Measurements from ENCODE around the gene ODAD3. TPM values are rescaled to one million over a fixed set of nuclear protein-coding genes. Genes with fewer than 3 reads are reported as not detected.

ODAD3 gene
- total and polyA plus RNA-seq, 4 donors, result 0.49 to 2.6 (median 1.6) TPM

- no peaks in the 10 kb centered on the region for H3K27me3 ChIP-seq (ENCODE audit: control insufficient read depth in 1 of 2, insufficient read depth in 2 of 2, low read length in 1 of 2)
- 51 to 54% methylated on average over 10 of the region's 10 CpGs for WGBS, 2 donors
- intact Hi-C loops (cut with DNase I), result no loop called here
- no peak for DNase-seq
- H3K4me3 ChIP-seq (ENCODE audit: low read length in 2 of 2), result no peak overlapping the region
- no peaks in the 10 kb centered on the region for H3K36me3 ChIP-seq (ENCODE audit: control insufficient read depth in 1 of 2, insufficient read depth in 2 of 2, low read length in 1 of 2)
- no peak for ATAC-seq (ENCODE audit: low FRiP score)
- H3K27ac ChIP-seq (ENCODE audit: low read depth in 1 of 2, low read length in 2 of 2), result no peak overlapping the region
- H3K4me1 ChIP-seq (ENCODE audit: control insufficient read depth in 1 of 2, insufficient read depth in 2 of 2, low read length in 2 of 2), result peaks cover 2 to 4% of the 10 kb centered on the region in 2 donors
- H3K9me3 ChIP-seq (ENCODE audit: control insufficient read depth, low read length), result no peaks in the 10 kb centered on the region
Observed at GRCh38 chr19:11373166-11373884, 61.6 kb downstream of the ODAD3 start.

- intact Hi-C loops (cut with DNase I), result no loop called here
- H3K27me3 ChIP-seq (ENCODE audit: control insufficient read depth in 1 of 2, insufficient read depth in 2 of 2, low read length in 1 of 2), result no peaks in the 10 kb centered on the region
- no peaks in the 10 kb centered on the region for H3K4me1 ChIP-seq (ENCODE audit: control insufficient read depth in 1 of 2, insufficient read depth in 2 of 2, low read length in 2 of 2)
- DNase-seq (no peak), ATAC-seq (ENCODE audit: low FRiP score) (no peak)
- no peak overlapping the region for H3K27ac ChIP-seq (ENCODE audit: low read depth in 1 of 2, low read length in 2 of 2)
- H3K4me3 ChIP-seq (ENCODE audit: low read length in 2 of 2), result no peak overlapping the region
- H3K36me3 ChIP-seq (ENCODE audit: control insufficient read depth in 1 of 2, insufficient read depth in 2 of 2, low read length in 1 of 2), result no peaks in the 10 kb centered on the region
- WGBS, 2 donors, result 91 to 96% methylated on average over 2 of the region's 2 CpGs
- H3K9me3 ChIP-seq (ENCODE audit: control insufficient read depth, low read length), result no peaks in the 10 kb centered on the region
Observed at GRCh38 chr19:11370744-11371143, 64.2 kb downstream of the ODAD3 start.

Other genes starting within 250 kb of the ODAD3 start
- gene KANK2, start 237.6 kb downstream of the ODAD3 start, total RNA-seq, result 100 to 1,000 TPM; 316 to 379 TPM
- 100 to 1,000 TPM; 269 to 282 TPM for gene KANK2, start 237.6 kb downstream of the ODAD3 start, polyA plus RNA-seq
- gene ANGPTL8, start 195.5 kb downstream of the ODAD3 start, total RNA-seq, result not detected
- 10 to 100 TPM in 1 of 2 donors, not detected in 1; 11.8 TPM for gene ANGPTL8, start 195.5 kb downstream of the ODAD3 start, polyA plus RNA-seq
- gene DOCK6, start 172.6 kb downstream of the ODAD3 start, total RNA-seq, result 100 to 1,000 TPM in 1 of 2 donors, 10 to 100 TPM in 1; 73.1 to 109 TPM
- 10 to 100 TPM; 12.8 to 71.8 TPM for gene DOCK6, start 172.6 kb downstream of the ODAD3 start, polyA plus RNA-seq
- gene TSPAN16, start 139.0 kb downstream of the ODAD3 start, total RNA-seq, result not detected
- not detected for gene TSPAN16, start 139.0 kb downstream of the ODAD3 start, polyA plus RNA-seq
- gene RAB3D, start 95.5 kb downstream of the ODAD3 start, total RNA-seq, result 10 to 100 TPM; 26.7 to 32.7 TPM
- 1 to 10 TPM; 3.0 to 7.1 TPM for gene RAB3D, start 95.5 kb downstream of the ODAD3 start, polyA plus RNA-seq
- gene TMEM205, start 88.9 kb downstream of the ODAD3 start, total RNA-seq, result 10 to 100 TPM; 36.2 to 50.7 TPM
- gene TMEM205, start 88.9 kb downstream of the ODAD3 start, polyA plus RNA-seq, result 100 to 1,000 TPM in 1 of 2 donors, 10 to 100 TPM in 1; 25.5 to 119 TPM
- 10 to 100 TPM; 18.0 to 44.4 TPM for gene CCDC159, start 88.6 kb downstream of the ODAD3 start, total RNA-seq
- 100 to 1,000 TPM in 1 of 2 donors, 10 to 100 TPM in 1; 28.3 to 111 TPM for gene CCDC159, start 88.6 kb downstream of the ODAD3 start, polyA plus RNA-seq
- 10 to 100 TPM; 36.4 to 37.4 TPM for gene PLPPR2, start 79.7 kb downstream of the ODAD3 start, total RNA-seq
- 10 to 100 TPM; 11.4 to 41.0 TPM for gene PLPPR2, start 79.7 kb downstream of the ODAD3 start, polyA plus RNA-seq
- 1 to 10 TPM; 1.5 to 1.7 TPM for gene SWSAP1, start 60.5 kb downstream of the ODAD3 start, total RNA-seq
- gene SWSAP1, start 60.5 kb downstream of the ODAD3 start, polyA plus RNA-seq, result 1 to 10 TPM in 1 of 2 donors, under 1 TPM in 1; 0.50 to 5.7 TPM
- gene EPOR, start 50.8 kb downstream of the ODAD3 start, total RNA-seq, result 10 to 100 TPM in 1 of 2 donors, 1 to 10 TPM in 1; 7.4 to 13.1 TPM
- gene EPOR, start 50.8 kb downstream of the ODAD3 start, polyA plus RNA-seq, result 10 to 100 TPM in 1 of 2 donors, under 1 TPM in 1; 0.63 to 32.4 TPM
- gene RGL3, start 15.8 kb downstream of the ODAD3 start, total RNA-seq, result 10 to 100 TPM; 30.2 to 51.6 TPM
- gene RGL3, start 15.8 kb downstream of the ODAD3 start, polyA plus RNA-seq, result 10 to 100 TPM; 14.5 to 78.5 TPM
- gene PRKCSH, start 514 bp upstream of the ODAD3 start, total RNA-seq, result 100 to 1,000 TPM; 168 to 207 TPM
- gene PRKCSH, start 514 bp upstream of the ODAD3 start, polyA plus RNA-seq, result 100 to 1,000 TPM in 1 of 2 donors, 10 to 100 TPM in 1; 90.2 to 168 TPM
- gene ELAVL3, start 45.9 kb upstream of the ODAD3 start, total RNA-seq, result not detected
- gene ELAVL3, start 45.9 kb upstream of the ODAD3 start, polyA plus RNA-seq, result under 1 TPM; 0.13 to 0.56 TPM
- 10 to 100 TPM; 11.4 to 11.6 TPM for gene ZNF653, start 70.7 kb upstream of the ODAD3 start, total RNA-seq
- gene ZNF653, start 70.7 kb upstream of the ODAD3 start, polyA plus RNA-seq, result 10 to 100 TPM in 1 of 2 donors, 1 to 10 TPM in 1; 5.4 to 22.5 TPM
- 10 to 100 TPM; 27.7 to 27.8 TPM for gene ECSIT, start 94.0 kb upstream of the ODAD3 start, total RNA-seq
- 10 to 100 TPM; 39.9 to 72.5 TPM for gene ECSIT, start 94.0 kb upstream of the ODAD3 start, polyA plus RNA-seq
- 1,000 to 10,000 TPM in 1 of 2 donors, 100 to 1,000 TPM in 1; 406 to 1,055 TPM for gene CNN1, start 103.7 kb upstream of the ODAD3 start, total RNA-seq
- 100 to 1,000 TPM; 547 to 569 TPM for gene CNN1, start 103.7 kb upstream of the ODAD3 start, polyA plus RNA-seq
- gene ELOF1, start 124.1 kb upstream of the ODAD3 start, total RNA-seq, result 10 to 100 TPM; 30.9 to 33.6 TPM
- 10 to 100 TPM; 37.8 to 75.4 TPM for gene ELOF1, start 124.1 kb upstream of the ODAD3 start, polyA plus RNA-seq
- gene ACP5, start 142.5 kb upstream of the ODAD3 start, total RNA-seq, result 10 to 100 TPM; 12.6 to 13.1 TPM
- 10 to 100 TPM in 1 of 2 donors, 1 to 10 TPM in 1; 5.2 to 45.3 TPM for gene ACP5, start 142.5 kb upstream of the ODAD3 start, polyA plus RNA-seq
- gene ZNF627, start 162.4 kb upstream of the ODAD3 start, total RNA-seq, result 10 to 100 TPM in 1 of 2 donors, 1 to 10 TPM in 1; 7.1 to 12.2 TPM
- 1 to 10 TPM; 2.5 to 5.6 TPM for gene ZNF627, start 162.4 kb upstream of the ODAD3 start, polyA plus RNA-seq

Data from aorta (tissue), 5 donors.